Measurements from ENCODE around the gene BUB1B.

DNA sequence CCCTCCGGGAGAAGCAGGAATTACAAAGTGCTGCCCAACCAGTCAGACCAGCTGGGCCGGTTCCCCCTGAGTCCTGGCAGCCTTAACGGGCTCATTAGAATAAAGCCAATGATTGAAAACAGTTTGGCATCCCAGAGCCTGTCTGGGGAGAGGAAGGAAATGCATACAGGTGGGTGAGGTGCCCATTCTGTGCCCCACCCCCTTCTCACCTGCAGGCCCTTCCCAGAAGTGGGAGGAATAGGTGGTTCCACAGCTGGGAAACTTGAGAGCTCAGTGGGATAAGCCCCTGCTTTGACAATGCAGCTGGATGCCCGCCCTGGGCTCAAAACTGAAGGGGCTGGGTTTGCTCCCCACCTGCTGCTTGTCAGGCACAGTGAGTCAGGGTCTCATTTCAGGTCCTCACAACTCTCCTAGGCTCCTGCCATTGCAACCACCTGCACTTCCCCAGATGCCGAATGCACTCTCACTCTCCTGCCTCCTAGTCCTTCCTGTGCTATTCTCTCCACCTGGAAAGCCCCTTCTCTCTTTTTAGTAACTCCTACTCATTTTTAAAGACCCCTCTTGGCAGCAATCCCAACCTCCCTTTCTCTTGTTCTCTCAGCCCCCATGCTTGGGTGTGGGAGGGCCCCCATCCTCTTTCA, 5.5 kb upstream of the BUB1B start:
- no peak for TF ChIP-seq POLR2A (IDR thresholded peaks at IDR 0.05; ENCODE audit: extremely low read depth, insufficient read length)
- TF ChIP-seq, protein P1, sequence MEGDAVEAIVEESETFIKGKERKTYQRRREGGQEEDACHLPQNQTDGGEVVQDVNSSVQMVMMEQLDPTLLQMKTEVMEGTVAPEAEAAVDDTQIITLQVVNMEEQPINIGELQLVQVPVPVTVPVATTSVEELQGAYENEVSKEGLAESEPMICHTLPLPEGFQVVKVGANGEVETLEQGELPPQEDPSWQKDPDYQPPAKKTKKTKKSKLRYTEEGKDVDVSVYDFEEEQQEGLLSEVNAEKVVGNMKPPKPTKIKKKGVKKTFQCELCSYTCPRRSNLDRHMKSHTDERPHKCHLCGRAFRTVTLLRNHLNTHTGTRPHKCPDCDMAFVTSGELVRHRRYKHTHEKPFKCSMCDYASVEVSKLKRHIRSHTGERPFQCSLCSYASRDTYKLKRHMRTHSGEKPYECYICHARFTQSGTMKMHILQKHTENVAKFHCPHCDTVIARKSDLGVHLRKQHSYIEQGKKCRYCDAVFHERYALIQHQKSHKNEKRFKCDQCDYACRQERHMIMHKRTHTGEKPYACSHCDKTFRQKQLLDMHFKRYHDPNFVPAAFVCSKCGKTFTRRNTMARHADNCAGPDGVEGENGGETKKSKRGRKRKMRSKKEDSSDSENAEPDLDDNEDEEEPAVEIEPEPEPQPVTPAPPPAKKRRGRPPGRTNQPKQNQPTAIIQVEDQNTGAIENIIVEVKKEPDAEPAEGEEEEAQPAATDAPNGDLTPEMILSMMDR (IDR thresholded peaks at IDR 0.05; ENCODE audit: low read depth, low read length): no peak
- TF ChIP-seq, protein P2, sequence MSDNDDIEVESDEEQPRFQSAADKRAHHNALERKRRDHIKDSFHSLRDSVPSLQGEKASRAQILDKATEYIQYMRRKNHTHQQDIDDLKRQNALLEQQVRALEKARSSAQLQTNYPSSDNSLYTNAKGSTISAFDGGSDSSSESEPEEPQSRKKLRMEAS (IDR thresholded peaks at IDR 0.05; ENCODE audit: low read depth, low read length): no peak

Data from NB4 (cell line).